ES-I3 (cell line): ENCODE results near the gene BLMH.
"Not testable (repeated sequence)": the region's sequence is repeated elsewhere in the genome, so short reads cannot be mapped to it uniquely, and the experiment has no call there.

Source experiments
- H3K36me3 ChIP-seq: 2 replicates; pipeline ENCODE4 v1.6.1; 2013; ENCODE audit warnings: mild to moderate bottlenecking, low read length, control low read depth, moderate library complexity; ENCODE audit not compliant: insufficient read depth
- H3K4me1 ChIP-seq: 2 replicates; pipeline ENCODE4 v1.6.1; 2013; ENCODE audit warnings: mild to moderate bottlenecking, control low read depth, low read length; ENCODE audit not compliant: insufficient read depth
- H3K9ac ChIP-seq: 2 replicates; pipeline ENCODE4 v1.6.1; 2013; ENCODE audit warnings: low read depth, mild to moderate bottlenecking, low read length, moderate library complexity
- H3K9me3 ChIP-seq: 2 replicates; pipeline ENCODE4 v1.6.1; 2013; ENCODE audit warnings: mild to moderate bottlenecking, low read length, moderate library complexity; ENCODE audit not compliant: control insufficient read depth, insufficient read depth

Gene BLMH

GRCh38 chr17:30208214-30208613 is 83.5 kb downstream of the BLMH start:
- no peaks in the 10 kb centered on the region for H3K4me1 ChIP-seq
- H3K9ac ChIP-seq, result no peak overlapping the region
- no peaks in the 10 kb centered on the region for H3K36me3 ChIP-seq
- no peaks in the 10 kb centered on the region for H3K9me3 ChIP-seq

- Histone ChIP-seq H3K36me3 (no peaks in the 10 kb centered on the region), H3K9ac (no peak overlapping the region), H3K9me3 (no peaks in the 10 kb centered on the region), H3K4me1 (no peaks in the 10 kb centered on the region)
Measured at GRCh38 chr17:30207655-30208054, 84.1 kb downstream of the BLMH start.

- Histone ChIP-seq H3K36me3 (no peaks in the 10 kb centered on the region), H3K9me3 (no peaks in the 10 kb centered on the region), H3K4me1 (no peaks in the 10 kb centered on the region), H3K9ac (no peak overlapping the region)
Measured at GRCh38 chr17:30203471-30203981, 88.2 kb downstream of the BLMH start.

- H3K9me3 ChIP-seq, H3K36me3 ChIP-seq, H3K9ac ChIP-seq, H3K4me1 ChIP-seq: not testable (repeated sequence)
Measured at GRCh38 chr17:30200656-30201055, 91.1 kb downstream of the BLMH start.

- no peaks in the 10 kb centered on the region for H3K4me1 ChIP-seq
- H3K9ac ChIP-seq, result no peak overlapping the region
- no peaks in the 10 kb centered on the region for H3K9me3 ChIP-seq
- H3K36me3 ChIP-seq, result no peaks in the 10 kb centered on the region
Measured at GRCh38 chr17:30200106-30200505, 91.6 kb downstream of the BLMH start.

GRCh38 chr17:30199600-30199999 is 92.1 kb downstream of the BLMH start:
- H3K9me3 ChIP-seq, result no peaks in the 10 kb centered on the region

More at GRCh38 chr17:30199600-30199999, 92.1 kb downstream of the BLMH start:
- no peak overlapping the region for H3K9ac ChIP-seq
- no peaks in the 10 kb centered on the region for H3K36me3 ChIP-seq
- H3K4me1 ChIP-seq, result no peaks in the 10 kb centered on the region
